H1 (cell line): Measurements from ENCODE around the gene CBARP. TPM values are rescaled to one million over a fixed set of nuclear protein-coding genes. Genes with fewer than 3 reads are reported as not detected.

Experiments used
- CTCF ChIA-PET: fragments of 300-600 bp; sonication (Branson Sonifier 250); formaldehyde crosslinking; loops from one replicate; lab custom pipeline; 2021; ENCODE audit not compliant: partially characterized antibody; lab: Charles Lee
- POLR2A ChIA-PET: fragments of 300-600 bp; sonication (Branson Sonifier 250); formaldehyde crosslinking; loops from one replicate; lab custom pipeline; 2021; ENCODE audit warnings: inconsistent platforms; ENCODE audit not compliant: partially characterized antibody; lab: Charles Lee
- DNase-seq, 2 experiments: peaks; one replicate each; pipeline versions ENCODE4 v3.0.0 to v3.0.0-alpha.2; 2010 to 2022; ENCODE audit warnings: low spot score in 2 of 2, low read depth in 1 of 2, mixed read lengths in 1 of 2
- FAIRE-seq: peaks from 2 replicates; lab custom pipeline; 2011; peaks lifted over from hg19 to GRCh38; lab: Jason Lieb, UNC
- H2AFZ ChIP-seq: 2 replicates; pipeline ENCODE4 v1.8.1; 2012; ENCODE audit warnings: low read length, inconsistent platforms
- H2AK5ac ChIP-seq: 2 replicates; pipeline ENCODE4 v1.6.1; 2013; ENCODE audit warnings: low read depth, low read length
- H2BK120ac ChIP-seq: replicated peaks from 2 replicates; pipeline ENCODE3; 2013; ENCODE audit warnings: low read depth, low read length, inconsistent platforms
- H2BK12ac ChIP-seq: 2 replicates; pipeline ENCODE4 v1.6.1; 2013; ENCODE audit warnings: low read depth, low read length
- H2BK15ac ChIP-seq: 2 replicates; pipeline ENCODE4 v1.6.1; 2013; ENCODE audit warnings: low read length
- H2BK20ac ChIP-seq: 2 replicates; pipeline ENCODE4 v1.6.1; 2013; ENCODE audit warnings: low read length
- H2BK5ac ChIP-seq: 2 replicates; pipeline ENCODE4 v1.6.1; 2013; ENCODE audit warnings: low read depth, low read length
- H3K14ac ChIP-seq: 2 replicates; pipeline ENCODE4 v1.6.1; 2013; ENCODE audit warnings: inconsistent platforms; ENCODE audit not compliant: insufficient read length
- H3K18ac ChIP-seq: 2 replicates; pipeline ENCODE4 v1.6.1; 2013; ENCODE audit warnings: low read length; ENCODE audit errors: extremely low read depth
- H3K23ac ChIP-seq: 2 replicates; pipeline ENCODE4 v1.6.1; 2013; ENCODE audit warnings: inconsistent platforms; ENCODE audit not compliant: insufficient read length
- H3K23me2 ChIP-seq: 2 replicates; pipeline ENCODE4 v1.6.1; 2013; ENCODE audit warnings: low read depth, low read length
- H3K27ac ChIP-seq: 2 replicates; pipeline ENCODE4 v1.6.1; 2011; ENCODE audit warnings: low read depth, low read length, inconsistent platforms
- H3K27me3 ChIP-seq, 4 experiments: replicated peaks in 1 of 4; 1 replicate in 1 of 4; 2 replicates in 3 of 4; pipeline versions ENCODE4 v1.6.1 to v1.8.1; 2011 to 2013; ENCODE audit warnings: low read length in 3 of 4, mild to moderate bottlenecking in 3 of 4, inconsistent platforms in 2 of 4, mixed read lengths in 2 of 4, moderate library complexity in 1 of 4; ENCODE audit not compliant: control insufficient read depth in 3 of 4, insufficient read depth in 3 of 4; ENCODE audit errors: extremely low read depth in 1 of 4
- H3K36me3 ChIP-seq, 4 experiments: 2 replicates each; pipeline versions ENCODE4 v1.6.1 to v1.8.1; 2011 to 2013; ENCODE audit warnings: mild to moderate bottlenecking in 4 of 4, low read length in 3 of 4, moderate library complexity in 2 of 4, control low read depth in 1 of 4, inconsistent platforms in 1 of 4; ENCODE audit not compliant: insufficient read depth in 4 of 4, control insufficient read depth in 2 of 4
- H3K4ac ChIP-seq: replicated peaks from 2 replicates; pipeline ENCODE3; 2013; ENCODE audit warnings: low read length, low read depth, mixed read lengths, inconsistent platforms; ENCODE audit not compliant: insufficient read length
- H3K4me1 ChIP-seq, 4 experiments: replicated peaks in 1 of 4; 1 replicate in 1 of 4; 2 replicates in 3 of 4; pipeline versions ENCODE4 v1.6.1 to v1.8.1; 2011 to 2013; ENCODE audit warnings: low read length in 3 of 4, inconsistent platforms in 2 of 4, mixed read lengths in 1 of 4; ENCODE audit not compliant: insufficient read depth in 4 of 4, control insufficient read depth in 3 of 4
- H3K4me2 ChIP-seq, 2 experiments: 2 replicates each; pipeline versions ENCODE4 v1.6.1 to v1.8.1; 2011 to 2013; ENCODE audit warnings: low read depth in 2 of 2, low read length in 2 of 2, control low read depth in 1 of 2, inconsistent platforms in 1 of 2, mild to moderate bottlenecking in 1 of 2; ENCODE audit not compliant: insufficient read depth in 1 of 2
- H3K4me3 ChIP-seq, 4 experiments: fragments of 200-600, 300-600 bp in 1 of 4; sonication (generic), shearing (Covaris generic), sonication (Bioruptor Twin) in 1 of 4; 2 replicates each; pipeline versions ENCODE4 v1.5.1 to v1.8.1; 2011 to 2016; ENCODE audit warnings: low read length in 4 of 4, low read depth in 3 of 4, control low read depth in 2 of 4, inconsistent platforms in 2 of 4, mild to moderate bottlenecking in 2 of 4, mixed read lengths in 1 of 4, moderate library complexity in 1 of 4; ENCODE audit not compliant: insufficient read depth in 2 of 4; ENCODE audit errors: extremely low read depth in 1 of 4
- H3K56ac ChIP-seq: replicated peaks from 2 replicates; pipeline ENCODE3; 2013; ENCODE audit warnings: low read depth, mild to moderate bottlenecking, mixed read lengths, low read length, inconsistent platforms; ENCODE audit not compliant: insufficient read length
- H3K79me1 ChIP-seq: 2 replicates; pipeline ENCODE4 v1.6.1; 2013; ENCODE audit warnings: low read depth, low read length, control low read depth
- H3K79me2 ChIP-seq, 2 experiments: 2 replicates each; pipeline versions ENCODE4 v1.6.1 to v1.8.1; 2012 to 2013; ENCODE audit warnings: low read length in 2 of 2, mild to moderate bottlenecking in 2 of 2, inconsistent platforms in 1 of 2; ENCODE audit not compliant: insufficient read depth in 2 of 2, control insufficient read depth in 1 of 2
- H3K9ac ChIP-seq, 4 experiments: replicated peaks in 1 of 4; 1 replicate in 1 of 4; 2 replicates in 3 of 4; pipeline versions ENCODE4 v1.6.1 to v1.8.1; 2011 to 2013; ENCODE audit warnings: low read depth in 3 of 4, low read length in 3 of 4, control low read depth in 2 of 4, mild to moderate bottlenecking in 2 of 4, moderate library complexity in 2 of 4, inconsistent platforms in 1 of 4; ENCODE audit errors: extremely low read depth in 1 of 4
- H3K9me3 ChIP-seq, 2 experiments: 2 replicates each; pipeline versions ENCODE4 v1.6.1 to v1.8.1; 2012 to 2013; ENCODE audit warnings: mild to moderate bottlenecking in 2 of 2, moderate library complexity in 2 of 2, control low read depth in 1 of 2, inconsistent platforms in 1 of 2, low read depth in 1 of 2, low read length in 1 of 2, mixed read lengths in 1 of 2; ENCODE audit not compliant: insufficient read depth in 2 of 2
- H4K20me1 ChIP-seq, 2 experiments: replicated peaks in 1 of 2; 2 replicates each; pipeline versions ENCODE3 to v1.8.1; 2011 to 2013; ENCODE audit warnings: inconsistent platforms in 2 of 2, low read length in 2 of 2, mild to moderate bottlenecking in 1 of 2; ENCODE audit not compliant: insufficient read depth in 2 of 2, control insufficient read depth in 1 of 2
- H4K5ac ChIP-seq: 2 replicates; pipeline ENCODE4 v1.6.1; 2013; ENCODE audit warnings: low read length, low read depth, mixed read lengths, inconsistent platforms; ENCODE audit not compliant: insufficient read length
- H4K8ac ChIP-seq: 2 replicates; pipeline ENCODE4 v1.8.0; 2013; ENCODE audit warnings: mild to moderate bottlenecking, moderate library complexity, low read length, inconsistent platforms; ENCODE audit not compliant: insufficient read depth; ENCODE audit errors: extremely low read depth
- H4K91ac ChIP-seq: replicated peaks from 2 replicates; pipeline ENCODE3; 2013; ENCODE audit warnings: low read length, mixed read lengths, inconsistent platforms; ENCODE audit not compliant: insufficient read length
- BCL11A ChIP-seq, 2 experiments: IDR thresholded peaks; one replicate each; pipeline ENCODE4 v1.6.1; 2011; ENCODE audit warnings: low read depth in 2 of 2, low read length in 2 of 2, mild to moderate bottlenecking in 2 of 2
- CTBP2 ChIP-seq: IDR thresholded peaks from 2 replicates; pipeline ENCODE4 v1.7.0; 2011; ENCODE audit warnings: borderline replicate concordance, mild to moderate bottlenecking, moderate library complexity, mixed read lengths, low read length; ENCODE audit not compliant: insufficient read depth, insufficient read length
- EP300 ChIP-seq, 2 experiments: IDR thresholded peaks; 1 replicate in 1 of 2; 2 replicates in 1 of 2; pipeline ENCODE4 v1.6.1; 2011 to 2012; ENCODE audit warnings: low read depth in 2 of 2, low read length in 2 of 2, mild to moderate bottlenecking in 2 of 2, borderline replicate concordance in 1 of 2, inconsistent platforms in 1 of 2, moderate library complexity in 1 of 2
- KDM5A ChIP-seq: fragments of 200-600 bp; IDR thresholded peaks from 2 replicates; pipeline ENCODE4 v1.7.1; 2012; ENCODE audit warnings: mild to moderate bottlenecking, low read length, inconsistent platforms, mixed read lengths
- MAX ChIP-seq: IDR thresholded peaks from 2 replicates; pipeline ENCODE4 v1.6.1; 2012; ENCODE audit warnings: inconsistent platforms
- NRF1 ChIP-seq: IDR thresholded peaks from 2 replicates; pipeline ENCODE4 v1.6.1; 2011; ENCODE audit warnings: mild to moderate bottlenecking, low read depth, low read length, improper control_type of control experiment
- POLR2A ChIP-seq, 2 experiments: IDR thresholded peaks; 1 replicate in 1 of 2; 2 replicates in 1 of 2; pipeline ENCODE4 v1.6.1; 2011; ENCODE audit warnings: low read depth in 2 of 2, low read length in 2 of 2, mild to moderate bottlenecking in 2 of 2; ENCODE audit errors: control extremely low read depth in 1 of 2
- SIN3A ChIP-seq, 2 experiments: IDR thresholded peaks in 1 of 2; conservative IDR thresholded peaks in 1 of 2; 2 replicates each; pipeline ENCODE4 v1.6.1; 2011 to 2012; ENCODE audit warnings: low read length in 2 of 2, improper control_type of control experiment in 1 of 2, low read depth in 1 of 2, mild to moderate bottlenecking in 1 of 2
- TAF1 ChIP-seq: IDR thresholded peaks from 2 replicates; pipeline ENCODE4 v1.6.1; 2011; ENCODE audit warnings: mild to moderate bottlenecking, low read depth, low read length
- TBP ChIP-seq: IDR thresholded peaks from 2 replicates; pipeline ENCODE4 v1.6.1; 2011; ENCODE audit warnings: low read depth, low read length, improper control_type of control experiment
- WGBS, 2 experiments: shearing (Covaris generic) in 1 of 2; methylation state at CpG; one replicate each; pipeline versions ENCODE4 v1.1.6 to v1.1.7; 2013 to 2015; ENCODE audit warnings: low lambda C conversion rate in 2 of 2, mixed read lengths in 2 of 2, inconsistent platforms in 1 of 2, low coverage in 1 of 2, missing lambda C conversion rate in 1 of 2; ENCODE audit not compliant: insufficient replicate concordance in 2 of 2, insufficient coverage in 1 of 2, insufficient read length in 1 of 2; ENCODE audit errors: extremely low coverage in 1 of 2, missing lambda C conversion rate in 1 of 2; 5-methylcytosine and 5-hydroxymethylcytosine counted together
- polyA plus RNA-seq, 7 experiments: library from polyadenylated mRNA; depleted of rRNA in 3 of 7; stranded (reverse) in 5 of 7; unstranded in 2 of 7; fragments of >200 nt in 5 of 7; fragments of 200-250 nt in 2 of 7; gene quantifications; 1 replicate in 5 of 7; 2 replicates in 1 of 7; 4 replicates in 1 of 7; pipeline versions ENCODE4 v1.2.1 to v1.2.3, GENCODE V29; 2011 to 2013; ENCODE audit warnings: missing spikeins in 2 of 7, mixed read lengths in 2 of 7
- total RNA-seq: library from RNA; stranded (reverse); fragmentation: NEBNext Ultra II Directional; extraction: Animal tissue kit (Norgen Biotek cat#: 25700); gene quantifications from 2 replicates; pipeline ENCODE4 v1.2.1, GENCODE V29; 2021

CBARP gene
- total and polyA plus RNA-seq, 2 of the 8 experiments (the other 6 are each of a cell fraction or from before 2014, with no cell fraction given): 4.9 to 14.7 TPM

GRCh38 chr19:1250437-1251260 is 12.8 kb upstream of the CBARP start:
- no peaks in the 10 kb centered on the region for H3K27me3 ChIP-seq
- peak overlapping the region; percentile 12 for H4K91ac ChIP-seq
- H3K79me2 ChIP-seq: peaks cover 9 to 49% of the 10 kb centered on the region in 2 experiments
- H4K8ac ChIP-seq: peak overlapping the region; percentile 85; the same call in 1 of the 2 replicates
- H3K27ac ChIP-seq: peak overlapping the region; percentile 89
- FAIRE-seq (no peak), DNase-seq (no peak)
- peaks cover 21 to 47% (median 35%) of the 10 kb centered on the region in 4 experiments for H3K36me3 ChIP-seq
- peaks cover 0 to 21% (median 14%) of the 10 kb centered on the region in 4 experiments; a peak in 6 of 7 replicates for H3K4me1 ChIP-seq
- peak overlapping the region; percentile 71; the same call in 1 of the 2 replicates for H2BK5ac ChIP-seq
- ChIA-PET POLR2A (interaction anchor here (1.0 to 19.4 kb wide), 6 partner anchors 9 to 27 kb away, joined by 3 to 456 read pairs (median 6); partner anchors contain the start of genes ATP5F1D, CIRBP and FAM174C), CTCF (interaction anchor here (1.3 kb wide), 1 partner anchor 16 kb away, joined by 7 read pairs; no protein-coding TSS in a partner anchor)
- H4K5ac ChIP-seq: peak overlapping the region; percentile 60
- no peak overlapping the region for H2AFZ ChIP-seq
- peaks cover 2% of the 10 kb centered on the region; the same call in 1 of the 2 replicates for H3K23me2 ChIP-seq
- H3K79me1 ChIP-seq: peaks cover 15% of the 10 kb centered on the region; the same call in 1 of the 2 replicates
- H3K4me2 ChIP-seq: peak overlapping the region; percentile 83 to 97
- H2AK5ac ChIP-seq: no peak overlapping the region
- 1% methylated on average over 18 of the region's 90 CpGs; no CpG with 5 or more reads in 1 of the 2 experiments for WGBS, 2 experiments
- H4K20me1 ChIP-seq: peaks cover 16 to 20% of the 10 kb centered on the region in 2 experiments
- H3K4ac ChIP-seq: peak overlapping the region; percentile 96
- H3K9ac ChIP-seq: peak overlapping the region; percentile 59 to 98 (median 87)
- H3K56ac ChIP-seq: peak overlapping the region; percentile 77
- no peak overlapping the region for H2BK120ac ChIP-seq
- peak overlapping the region; percentile 75 for H3K18ac ChIP-seq
- H3K14ac ChIP-seq: no peak overlapping the region
- H3K23ac ChIP-seq: no peak overlapping the region
- H2BK20ac ChIP-seq: no peak overlapping the region
- H2BK15ac ChIP-seq: no peak overlapping the region
- H3K4me3 ChIP-seq: peak overlapping the region; percentile 66 to 99 (median 83)
- no peaks in the 10 kb centered on the region for H3K9me3 ChIP-seq
- H2BK12ac ChIP-seq: no peak overlapping the region
- TF ChIP-seq EP300 (IDR thresholded peaks at IDR 0.05; ENCODE audit: borderline replicate concordance in 1 of 2, low read depth in 2 of 2, low read length in 2 of 2) (no peak), TBP (no peak), KDM5A (no peak), NRF1 (no peak), CTBP2 (no peak), MAX (no peak), POLR2A (IDR thresholded peaks at IDR 0.05; ENCODE audit: control extremely low read depth in 1 of 2, low read depth in 2 of 2, low read length in 2 of 2) (peak in 1 of 2 experiments; percentile 40; a peak in 2 of 3 replicates), SIN3A (conservative IDR thresholded peaks at IDR 0.05 in 1 of 2, IDR thresholded peaks at IDR 0.05 in 1 of 2; ENCODE audit: low read depth in 1 of 2, low read length in 2 of 2) (0 out of 4 replicates have a peak, but pooled peaks of 1 of the 2 experiments have one; percentile 4), BCL11A (IDR thresholded peaks at IDR 0.05; ENCODE audit: low read depth in 2 of 2, low read length in 2 of 2) (no peak), TAF1 (no peak)
